ENCODE results near the gene FAM131C. TPM values are rescaled to one million over a fixed set of nuclear protein-coding genes. Genes with fewer than 3 reads are reported as not detected.
"Not testable (repeated sequence)": the region's sequence is repeated elsewhere in the genome, so short reads cannot be mapped to it uniquely, and the experiment has no call there.

The FAM131C gene
- total RNA-seq, 1 donor from 2014 or later = 3.0 TPM

- intact Hi-C loops (cut with DNase I) = no loop called here
- DNase-seq (ENCODE audit: low spot score) = no peak
Measured at GRCh38 chr1:16109571-16109970, 36.1 kb upstream of the FAM131C start.

- intact Hi-C loops (cut with DNase I); DNase-seq (ENCODE audit: low spot score): not testable (repeated sequence)
Measured at GRCh38 chr1:16107039-16107438, 33.6 kb upstream of the FAM131C start.

GRCh38 chr1:16101623-16102022, 28.2 kb upstream of the FAM131C start:
- DNase-seq (ENCODE audit: low spot score) = no peak
- intact Hi-C loops (cut with DNase I) = no loop called here

- no peak for DNase-seq (ENCODE audit: low spot score)
- intact Hi-C loops (cut with DNase I) = no loop called here
Measured at GRCh38 chr1:16099412-16099811, 26.0 kb upstream of the FAM131C start.

- intact Hi-C loops (cut with DNase I) = no loop called here
- DNase-seq (ENCODE audit: low spot score) = no peak
Measured at GRCh38 chr1:16095447-16095846, 22.0 kb upstream of the FAM131C start.

- no peak for DNase-seq (ENCODE audit: low spot score)
- intact Hi-C loops (cut with DNase I) = no loop called here
Measured at GRCh38 chr1:16094453-16095158, 21.2 kb upstream of the FAM131C start.

- no peak for DNase-seq (ENCODE audit: low spot score)
- intact Hi-C loops (cut with DNase I) = no loop called here
Measured at GRCh38 chr1:16093611-16094010, 20.2 kb upstream of the FAM131C start.

- intact Hi-C loops (cut with DNase I) = no loop called here
- no peak for DNase-seq (ENCODE audit: low spot score)
Measured at GRCh38 chr1:16092923-16093511, 19.6 kb upstream of the FAM131C start.

- intact Hi-C loops (cut with DNase I) = no loop called here
Measured at GRCh38 chr1:16092097-16092922, 18.9 kb upstream of the FAM131C start.

GRCh38 chr1:16091296-16091695, 17.8 kb upstream of the FAM131C start:
- intact Hi-C loops (cut with DNase I) = no loop called here
- no peak for DNase-seq (ENCODE audit: low spot score)

More at GRCh38 chr1:16092097-16092922, 18.9 kb upstream of the FAM131C start:
- no peak for DNase-seq (ENCODE audit: low spot score)

- no peak for DNase-seq (ENCODE audit: low spot score)
- intact Hi-C loops (cut with DNase I) = no loop called here
Measured at GRCh38 chr1:16090076-16090826, 16.8 kb upstream of the FAM131C start.

- DNase-seq (ENCODE audit: low spot score) = no peak
- intact Hi-C loops (cut with DNase I) = no loop called here
Measured at GRCh38 chr1:16088996-16089395, 15.5 kb upstream of the FAM131C start.

GRCh38 chr1:16088351-16088911, 15.0 kb upstream of the FAM131C start:
- DNase-seq (ENCODE audit: low spot score) = no peak
- intact Hi-C loops (cut with DNase I) = no loop called here

- intact Hi-C loops (cut with DNase I) = no loop called here
- no peak for DNase-seq (ENCODE audit: low spot score)
Measured at GRCh38 chr1:16087733-16088132, 14.3 kb upstream of the FAM131C start.

GRCh38 chr1:16085522-16085921, 12.1 kb upstream of the FAM131C start:
- no peak for DNase-seq (ENCODE audit: low spot score)
- intact Hi-C loops (cut with DNase I) = no loop called here

GRCh38 chr1:16083486-16083885, 10.0 kb upstream of the FAM131C start:
- no peak for DNase-seq (ENCODE audit: low spot score)
- intact Hi-C loops (cut with DNase I) = loop anchor here (1.0 to 2.0 kb wide), 3 partner anchors 71 to 279 kb away; no protein-coding TSS in a partner anchor

GRCh38 chr1:16082283-16083038, 9.0 kb upstream of the FAM131C start:
- intact Hi-C loops (cut with DNase I) = loop anchor here (1.0 to 2.0 kb wide), 3 partner anchors 72 to 280 kb away; no protein-coding TSS in a partner anchor
- DNase-seq (ENCODE audit: low spot score) = no peak

- no peak for DNase-seq (ENCODE audit: low spot score)
- intact Hi-C loops (cut with DNase I) = loop anchor here (2.0 kb wide), 2 partner anchors 73 to 281 kb away; no protein-coding TSS in a partner anchor
Measured at GRCh38 chr1:16081636-16082035, 8.2 kb upstream of the FAM131C start.
